Aorta (tissue), 5 donors: ENCODE measurements around the gene ERBB3. TPM values are rescaled to one million over a fixed set of nuclear protein-coding genes. Genes with fewer than 3 reads are reported as not detected.

Experiments used
- ATAC-seq: fragments of 200-7000 bp; cut with Tn5 transposase; one replicate; pipeline ENCODE4 v1.9.1; 2022; ENCODE audit warnings: moderate library complexity; ENCODE audit not compliant: low FRiP score
- DNase-seq, 2 donors: peaks; one replicate each; pipeline ENCODE4 v3.0.0-alpha.2; 2020
- H3K27ac ChIP-seq, 2 donors: one replicate each; pipeline ENCODE4 v1.5.1; 2013; ENCODE audit warnings: low read length in 2 of 2, mild to moderate bottlenecking in 2 of 2, moderate library complexity in 2 of 2, control low read depth in 1 of 2, inconsistent platforms in 1 of 2, low read depth in 1 of 2
- H3K27me3 ChIP-seq, 2 donors: one replicate each; pipeline ENCODE4 v1.6.1; 2013; ENCODE audit warnings: control low read depth in 1 of 2, low read length in 1 of 2, mild to moderate bottlenecking in 1 of 2, moderate library complexity in 1 of 2; ENCODE audit not compliant: insufficient read depth in 2 of 2, control insufficient read depth in 1 of 2
- H3K36me3 ChIP-seq, 2 donors: one replicate each; pipeline ENCODE4 v1.6.1; 2013; ENCODE audit warnings: control low read depth in 1 of 2, low read length in 1 of 2, mild to moderate bottlenecking in 1 of 2; ENCODE audit not compliant: insufficient read depth in 2 of 2, control insufficient read depth in 1 of 2
- H3K4me1 ChIP-seq, 2 donors: one replicate each; pipeline ENCODE4 v1.6.1; 2013; ENCODE audit warnings: low read length in 2 of 2, control low read depth in 1 of 2, mild to moderate bottlenecking in 1 of 2, moderate library complexity in 1 of 2; ENCODE audit not compliant: insufficient read depth in 2 of 2, control insufficient read depth in 1 of 2
- H3K4me3 ChIP-seq, 2 donors: one replicate each; pipeline ENCODE4 v1.5.1; 2013; ENCODE audit warnings: low read length in 2 of 2, control low read depth in 1 of 2, mild to moderate bottlenecking in 1 of 2
- H3K9me3 ChIP-seq: one replicate; pipeline ENCODE4 v1.6.1; 2013; ENCODE audit warnings: mild to moderate bottlenecking, low read length; ENCODE audit not compliant: control insufficient read depth
- WGBS, 2 donors: extraction: QIAGEN DNeasy Blood & Tissue Kit; methylation state at CpG; one replicate each; pipeline ENCODE4 v1.1.7; 2013; 5-methylcytosine and 5-hydroxymethylcytosine counted together
- intact Hi-C, 2 donors: fragments of 100-400 bp; cut with DNase I; formaldehyde crosslinking; loops; one replicate each; pipeline versions ENCODE4 v1.14.2 to v1.15.0; 2022
- polyA plus RNA-seq, 2 donors: library from polyadenylated mRNA; stranded (reverse); fragments of 200-250 nt; gene quantifications; one replicate each; pipeline ENCODE4 v1.2.3, GENCODE V29; 2013
- total RNA-seq, 2 donors: library from RNA; stranded (reverse); fragmentation: NEBNext Ultra II Directional; extraction: Animal tissue kit (Norgen Biotek cat#: 25700); gene quantifications; one replicate each; pipeline ENCODE4 v1.2.1, GENCODE V29; 2021
- donor health status: healthy with polysubstance abuse.
- donor health status: Bipolar disorder and iron deficiency.
- donor health status: DM: no; HTN: no; CAD: no.
- donor health status: DM: no; HTN: no; CAD: no.
- donor health status: DM: yes; HTN: yes; CAD: no.

ERBB3 gene
- total and polyA plus RNA-seq, 4 donors: 0.23 to 9.6 (median 4.2) TPM

DNA sequence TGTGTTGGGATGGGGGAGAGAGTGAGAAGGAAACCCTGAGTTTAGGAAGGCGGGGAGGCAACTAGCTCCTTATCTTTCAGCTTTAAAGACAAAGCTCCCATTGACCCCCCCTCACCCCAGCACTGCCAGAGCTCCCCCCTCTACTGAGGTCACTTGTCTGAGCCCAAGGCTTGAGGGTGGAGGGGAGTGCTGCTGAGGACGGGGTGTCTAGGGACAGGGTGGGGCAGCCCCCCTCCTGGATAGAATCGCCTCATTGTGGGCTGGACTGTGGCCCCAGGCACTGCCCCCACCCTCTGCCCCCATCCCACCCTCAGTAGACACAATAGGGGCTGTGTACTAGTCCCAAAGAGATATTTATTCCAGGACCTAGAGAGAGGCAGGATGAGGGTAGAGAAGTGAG is 3.0 kb downstream of the ERBB3 start:
- H3K27ac ChIP-seq: no peak overlapping the region
- no peaks in the 10 kb centered on the region for H3K27me3 ChIP-seq
- H3K36me3 ChIP-seq: no peaks in the 10 kb centered on the region
- no peak for ATAC-seq
- H3K9me3 ChIP-seq: no peaks in the 10 kb centered on the region
- DNase-seq: no peak
- no peaks in the 10 kb centered on the region for H3K4me1 ChIP-seq
- intact Hi-C loops: no loop called here
- 66 to 78% methylated on average over 3 of the region's 3 CpGs for WGBS, 2 donors
- H3K4me3 ChIP-seq: no peak overlapping the region

DNA sequence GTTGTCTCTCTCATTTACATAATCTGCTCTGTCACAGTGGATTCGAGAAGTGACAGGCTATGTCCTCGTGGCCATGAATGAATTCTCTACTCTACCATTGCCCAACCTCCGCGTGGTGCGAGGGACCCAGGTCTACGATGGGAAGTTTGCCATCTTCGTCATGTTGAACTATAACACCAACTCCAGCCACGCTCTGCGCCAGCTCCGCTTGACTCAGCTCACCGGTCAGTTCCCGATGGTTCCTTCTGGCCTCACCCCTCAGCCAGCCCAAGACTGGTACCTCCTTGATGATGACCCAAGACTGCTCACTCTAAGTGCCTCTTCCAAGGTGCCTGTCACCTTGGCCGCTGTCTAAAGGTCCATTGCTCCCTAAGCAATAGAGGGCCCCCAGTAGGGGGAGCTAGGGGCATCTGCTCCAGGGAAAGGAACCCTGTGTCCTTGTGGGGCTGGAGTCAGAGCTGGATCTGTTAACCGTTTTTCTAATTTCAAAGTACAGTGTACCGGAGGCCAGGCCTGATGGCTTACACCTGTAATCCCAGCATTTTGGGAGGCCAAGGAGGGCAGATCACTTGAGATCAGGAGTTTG is 5.1 kb downstream of the ERBB3 start:
- WGBS, 2 donors: 92 to 93% methylated on average over 15 of the region's 15 CpGs

DNA sequence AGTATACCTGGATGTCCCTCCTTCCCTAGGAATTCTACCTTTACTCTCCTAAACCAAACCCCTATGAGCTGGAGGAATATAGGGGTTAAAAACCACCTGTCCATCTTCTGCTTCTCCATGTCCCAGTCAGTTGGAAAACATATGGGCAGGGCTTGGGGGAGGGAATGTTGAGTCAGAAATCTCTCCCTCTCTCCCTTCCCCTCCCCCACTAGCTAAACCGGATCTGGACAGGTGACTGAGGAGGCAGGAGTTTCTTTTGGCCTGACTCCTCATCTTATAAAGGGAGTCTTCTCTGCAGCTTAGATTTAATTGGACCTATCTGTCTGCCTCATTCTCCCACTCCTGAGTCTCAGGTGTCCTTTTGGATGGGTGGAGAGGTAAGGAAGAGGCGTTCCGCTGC is 6.1 kb downstream of the ERBB3 start:
- ATAC-seq (no peak), DNase-seq (no peak)
- WGBS, 2 donors: 87 to 93% methylated on average over 3 of the region's 3 CpGs
- Histone ChIP-seq H3K36me3 (no peaks in the 10 kb centered on the region), H3K4me1 (no peaks in the 10 kb centered on the region), H3K9me3 (no peaks in the 10 kb centered on the region), H3K27me3 (no peaks in the 10 kb centered on the region), H3K4me3 (no peak overlapping the region), H3K27ac (no peak overlapping the region)
- intact Hi-C loops: no loop called here

More for the DNA sequence above, 5.1 kb downstream of the ERBB3 start:
- Histone ChIP-seq H3K27me3 (no peaks in the 10 kb centered on the region), H3K27ac (no peak overlapping the region), H3K4me1 (no peaks in the 10 kb centered on the region), H3K36me3 (no peaks in the 10 kb centered on the region), H3K4me3 (no peak overlapping the region), H3K9me3 (no peaks in the 10 kb centered on the region)
- intact Hi-C loops: no loop called here
- ATAC-seq: no peak
- no peak for DNase-seq

DNA sequence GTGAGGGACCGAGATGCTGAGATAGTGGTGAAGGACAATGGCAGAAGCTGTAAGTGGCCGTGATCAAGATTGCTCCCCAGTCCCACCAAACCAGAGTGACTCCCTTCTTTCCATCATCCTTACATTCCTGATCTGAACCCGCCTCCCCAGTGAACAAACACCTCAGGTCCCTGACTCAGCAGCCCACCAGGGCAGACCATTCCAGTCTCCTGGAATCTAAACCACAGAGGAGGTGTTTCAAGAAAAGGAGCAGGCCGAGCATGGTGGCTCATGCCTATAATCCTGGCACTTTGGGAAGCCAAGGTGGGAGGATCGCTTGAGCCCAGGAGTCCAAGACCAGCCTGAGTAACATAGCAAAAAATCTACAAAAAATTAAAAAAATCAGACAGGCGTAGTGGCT is 6.6 kb downstream of the ERBB3 start:
- H3K9me3 ChIP-seq: no peaks in the 10 kb centered on the region
- ATAC-seq (no peak), DNase-seq (no peak)
- no peaks in the 10 kb centered on the region for H3K27me3 ChIP-seq
- no peaks in the 10 kb centered on the region for H3K36me3 ChIP-seq
- H3K4me3 ChIP-seq: no peak overlapping the region
- intact Hi-C loops: no loop called here
- H3K27ac ChIP-seq: no peak overlapping the region
- 85 to 89% methylated on average over 6 of the region's 6 CpGs for WGBS, 2 donors
- no peaks in the 10 kb centered on the region for H3K4me1 ChIP-seq

DNA sequence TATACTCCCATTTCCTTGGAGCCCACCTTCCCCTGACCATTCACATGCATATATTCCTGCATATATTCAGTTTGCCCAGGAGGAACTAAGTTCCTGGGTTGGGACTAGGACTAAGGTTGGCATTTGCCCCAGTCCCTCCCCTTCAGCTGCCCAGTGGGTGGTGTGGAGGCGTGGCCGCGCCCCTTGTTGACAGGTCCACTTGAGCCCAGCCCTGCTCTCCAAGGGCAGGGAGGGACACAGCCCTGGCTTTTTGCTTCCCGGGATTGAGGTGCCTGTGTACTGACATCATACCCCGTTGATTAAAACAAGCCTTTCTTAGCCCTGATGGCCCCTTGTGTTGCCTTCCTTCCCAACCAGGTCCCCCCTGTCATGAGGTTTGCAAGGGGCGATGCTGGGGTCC is 7.3 kb downstream of the ERBB3 start:
- Histone ChIP-seq H3K27me3 (no peaks in the 10 kb centered on the region), H3K27ac (no peak overlapping the region), H3K36me3 (no peaks in the 10 kb centered on the region), H3K9me3 (no peaks in the 10 kb centered on the region), H3K4me1 (no peaks in the 10 kb centered on the region), H3K4me3 (no peak overlapping the region)
- 80 to 84% methylated on average over 6 of the region's 6 CpGs for WGBS, 2 donors
- peak in 1 of 2 donors; percentile 57 for DNase-seq
- peak; percentile 44 for ATAC-seq
- intact Hi-C loops: no loop called here

DNA sequence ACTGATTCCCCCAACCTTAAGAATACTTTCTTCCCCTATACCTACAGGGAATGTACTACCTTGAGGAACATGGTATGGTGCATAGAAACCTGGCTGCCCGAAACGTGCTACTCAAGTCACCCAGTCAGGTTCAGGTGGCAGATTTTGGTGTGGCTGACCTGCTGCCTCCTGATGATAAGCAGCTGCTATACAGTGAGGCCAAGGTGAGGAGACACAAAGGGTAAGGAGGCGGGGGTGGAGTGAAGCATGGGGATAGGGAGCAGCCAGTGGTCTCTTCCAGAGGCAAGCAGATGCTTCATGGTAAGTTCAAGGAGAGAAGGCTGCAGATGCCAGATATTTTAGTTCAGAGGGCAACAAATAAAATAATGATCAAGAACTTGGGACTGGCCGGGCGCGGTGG is 17.8 kb downstream of the ERBB3 start:
- no peak for DNase-seq
- intact Hi-C loops: no loop called here
- Histone ChIP-seq H3K27ac (no peak overlapping the region), H3K27me3 (no peaks in the 10 kb centered on the region), H3K36me3 (no peaks in the 10 kb centered on the region), H3K4me3 (no peak overlapping the region), H3K4me1 (no peaks in the 10 kb centered on the region), H3K9me3 (no peaks in the 10 kb centered on the region)
- no peak for ATAC-seq
- 91% methylated on average over 6 of the region's 6 CpGs for WGBS, 2 donors

DNA sequence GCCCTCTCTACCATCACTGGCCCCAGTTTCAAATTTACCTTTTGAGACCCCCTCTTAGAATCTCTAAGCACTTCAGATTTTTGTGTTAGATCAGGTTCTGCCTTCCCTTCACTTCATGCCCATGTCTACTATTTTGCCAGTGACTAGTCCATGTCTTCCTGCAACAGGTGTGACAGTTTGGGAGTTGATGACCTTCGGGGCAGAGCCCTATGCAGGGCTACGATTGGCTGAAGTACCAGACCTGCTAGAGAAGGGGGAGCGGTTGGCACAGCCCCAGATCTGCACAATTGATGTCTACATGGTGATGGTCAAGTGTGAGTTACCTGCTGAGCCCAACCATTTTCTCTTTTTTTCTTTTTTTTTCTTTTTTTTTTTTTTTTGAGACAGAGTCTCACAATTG is 18.6 kb downstream of the ERBB3 start:
- intact Hi-C loops: no loop called here
- no peaks in the 10 kb centered on the region for H3K27me3 ChIP-seq
- DNase-seq: no peak
- whole genome bisulfite sequencing, 2 donors: 91 to 93% methylated on average over 3 of the region's 3 CpGs
- no peak overlapping the region for H3K4me3 ChIP-seq
- H3K27ac ChIP-seq: no peak overlapping the region
- no peak for ATAC-seq
- H3K9me3 ChIP-seq: no peaks in the 10 kb centered on the region
- no peaks in the 10 kb centered on the region for H3K36me3 ChIP-seq
- peaks cover 0 to 4% of the 10 kb centered on the region in 2 donors for H3K4me1 ChIP-seq

DNA sequence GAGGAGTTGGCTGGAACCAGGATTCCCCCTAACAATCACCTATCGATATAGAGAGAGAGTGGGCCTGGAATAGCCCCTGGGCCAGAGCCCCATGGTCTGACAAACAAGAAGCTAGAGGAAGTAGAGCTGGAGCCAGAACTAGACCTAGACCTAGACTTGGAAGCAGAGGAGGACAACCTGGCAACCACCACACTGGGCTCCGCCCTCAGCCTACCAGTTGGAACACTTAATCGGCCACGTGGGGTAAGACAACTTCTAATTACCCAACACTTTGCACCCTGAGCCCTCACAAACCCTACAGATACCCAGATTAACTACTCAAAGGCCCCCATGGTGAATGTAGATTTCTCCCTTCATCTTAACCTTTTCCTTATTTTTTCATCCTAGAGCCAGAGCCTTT is 19.8 kb downstream of the ERBB3 start:
- no peaks in the 10 kb centered on the region for H3K9me3 ChIP-seq
- ATAC-seq (no peak), DNase-seq (no peak)
- H3K27ac ChIP-seq: no peak overlapping the region
- WGBS, 2 donors: 83 to 94% methylated on average over 4 of the region's 4 CpGs
- no peak overlapping the region for H3K4me3 ChIP-seq
- H3K27me3 ChIP-seq: no peaks in the 10 kb centered on the region
- H3K36me3 ChIP-seq: no peaks in the 10 kb centered on the region
- peaks cover 0 to 4% of the 10 kb centered on the region in 2 donors for H3K4me1 ChIP-seq
- intact Hi-C loops: loop anchor here in 1 of 2 donors (10.0 kb wide), 2 partner anchors 55 to 95 kb away; partner anchors contain the start of gene RPS26

DNA sequence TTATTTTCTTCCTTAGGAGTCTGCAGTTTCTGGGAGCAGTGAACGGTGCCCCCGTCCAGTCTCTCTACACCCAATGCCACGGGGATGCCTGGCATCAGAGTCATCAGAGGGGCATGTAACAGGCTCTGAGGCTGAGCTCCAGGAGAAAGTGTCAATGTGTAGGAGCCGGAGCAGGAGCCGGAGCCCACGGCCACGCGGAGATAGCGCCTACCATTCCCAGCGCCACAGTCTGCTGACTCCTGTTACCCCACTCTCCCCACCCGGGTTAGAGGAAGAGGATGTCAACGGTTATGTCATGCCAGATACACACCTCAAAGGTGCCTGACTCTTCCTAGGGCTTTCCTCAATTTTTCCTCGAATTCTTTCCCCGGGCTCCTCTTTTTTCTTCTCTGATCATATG is 21.1 kb downstream of the ERBB3 start:
- no peaks in the 10 kb centered on the region for H3K9me3 ChIP-seq
- no peak overlapping the region for H3K27ac ChIP-seq
- intact Hi-C loops: loop anchor here in 1 of 2 donors (10.0 kb wide), 2 partner anchors 56 to 96 kb away; partner anchors contain the start of gene RPS26
- H3K4me1 ChIP-seq: peaks cover 0 to 9% of the 10 kb centered on the region in 2 donors
- H3K4me3 ChIP-seq: no peak overlapping the region
- no peaks in the 10 kb centered on the region for H3K36me3 ChIP-seq
- H3K27me3 ChIP-seq: no peaks in the 10 kb centered on the region
- no peak for DNase-seq
- ATAC-seq: no peak
- WGBS, 2 donors: 88 to 92% methylated on average over 14 of the region's 14 CpGs
